Measurements from ENCODE around the gene DUSP22.

Gene DUSP22

GRCh38 chr6:340186-340955 lies 48.1 kb downstream of the DUSP22 start:
- no peak for DNase-seq (ENCODE audit: low spot score)

GRCh38 chr6:340991-341827 lies 48.9 kb downstream of the DUSP22 start:
- DNase-seq (ENCODE audit: low spot score): no peak

DNA sequence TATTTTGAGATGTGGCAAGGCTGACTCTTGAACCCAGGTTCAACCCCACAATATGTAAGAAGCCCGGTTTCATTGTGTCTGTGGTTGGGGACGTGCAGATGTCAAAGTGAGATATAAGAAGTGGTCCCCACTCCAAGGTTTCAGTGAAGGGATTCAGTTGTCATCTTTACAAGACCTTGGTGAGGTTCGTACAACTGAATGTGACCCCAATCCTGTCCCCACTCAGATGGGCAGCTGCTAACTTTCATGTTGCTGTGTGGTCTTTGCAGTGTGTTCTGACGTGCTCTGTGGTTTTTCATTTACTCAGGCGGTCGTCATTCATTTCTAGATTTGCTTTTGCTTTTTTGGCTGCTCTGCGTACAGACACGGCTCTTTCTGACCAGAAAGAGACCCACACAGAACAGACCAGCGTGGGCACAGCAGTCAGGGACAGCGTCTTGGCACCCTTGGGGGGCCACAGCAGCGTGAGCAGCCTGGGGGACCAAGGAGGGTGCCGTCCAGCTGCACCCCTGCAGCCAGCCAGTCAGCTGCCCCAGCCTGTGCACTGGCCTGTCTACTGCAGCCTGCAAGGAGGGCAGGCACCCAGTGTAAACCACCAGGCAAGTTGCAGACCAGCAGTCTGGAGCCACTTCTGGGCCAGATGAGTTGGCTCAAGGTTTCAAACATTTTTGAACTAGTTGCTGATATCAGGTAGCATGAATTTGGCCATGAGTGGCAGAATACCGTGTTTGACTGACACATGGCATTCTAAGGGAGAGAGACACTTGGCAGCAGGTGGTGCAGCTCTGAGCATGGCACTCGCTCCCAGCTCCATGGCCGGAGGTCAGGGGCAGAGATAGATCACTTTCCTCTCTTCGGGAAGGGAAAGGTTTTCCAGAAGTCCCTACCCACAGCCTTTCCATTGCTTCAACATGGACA lies 49.9 kb downstream of the DUSP22 start:
- no peak for DNase-seq (ENCODE audit: low spot score)

- no peak for DNase-seq (ENCODE audit: low spot score)
These were observed 50.5 kb downstream of the DUSP22 start for GRCh38 chr6:342832-343179.

GRCh38 chr6:343226-343935 lies 51.1 kb downstream of the DUSP22 start:
- DNase-seq (ENCODE audit: low spot score): no peak

DNA sequence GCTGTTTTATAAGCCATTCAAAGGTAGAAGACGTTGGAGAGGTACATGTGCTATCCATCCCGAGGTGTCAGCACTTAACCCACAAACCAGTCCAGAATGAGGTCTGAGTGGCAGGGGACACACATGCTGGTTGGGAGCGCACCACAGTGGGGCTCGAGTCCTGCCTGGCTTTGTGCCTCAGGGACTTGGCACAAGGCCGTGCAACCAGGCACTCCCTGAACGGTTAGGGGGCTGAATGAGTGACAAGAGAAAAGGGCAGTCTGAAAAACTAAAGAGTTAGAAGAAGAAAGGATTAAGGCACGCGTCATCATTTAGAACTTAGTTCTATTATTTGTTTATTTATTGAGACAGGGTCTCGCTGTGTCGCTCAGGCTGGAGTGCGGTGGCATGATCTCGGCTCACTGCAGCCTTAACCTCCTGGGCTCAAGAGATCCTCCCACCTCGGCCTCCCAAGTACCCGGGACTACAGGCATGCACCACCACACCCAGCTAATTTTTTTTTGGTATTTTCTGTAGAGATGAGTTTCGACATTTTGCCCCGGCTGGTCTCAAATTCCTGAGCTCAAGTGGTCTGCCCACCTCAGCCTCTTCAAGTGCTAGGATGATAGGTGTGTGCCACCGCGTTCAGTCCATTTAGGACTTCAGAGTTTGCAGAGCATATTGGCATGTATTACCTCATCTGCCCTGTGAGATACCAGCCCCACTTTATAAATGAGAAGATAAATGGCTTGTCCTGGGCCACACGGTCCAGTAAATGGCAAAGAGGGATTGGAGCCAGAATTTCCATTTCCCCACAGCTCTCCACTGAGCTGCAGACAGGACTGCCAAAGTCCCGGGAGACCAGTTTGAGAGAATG lies 51.9 kb downstream of the DUSP22 start:
- DNase-seq (ENCODE audit: low spot score): no peak

DNA sequence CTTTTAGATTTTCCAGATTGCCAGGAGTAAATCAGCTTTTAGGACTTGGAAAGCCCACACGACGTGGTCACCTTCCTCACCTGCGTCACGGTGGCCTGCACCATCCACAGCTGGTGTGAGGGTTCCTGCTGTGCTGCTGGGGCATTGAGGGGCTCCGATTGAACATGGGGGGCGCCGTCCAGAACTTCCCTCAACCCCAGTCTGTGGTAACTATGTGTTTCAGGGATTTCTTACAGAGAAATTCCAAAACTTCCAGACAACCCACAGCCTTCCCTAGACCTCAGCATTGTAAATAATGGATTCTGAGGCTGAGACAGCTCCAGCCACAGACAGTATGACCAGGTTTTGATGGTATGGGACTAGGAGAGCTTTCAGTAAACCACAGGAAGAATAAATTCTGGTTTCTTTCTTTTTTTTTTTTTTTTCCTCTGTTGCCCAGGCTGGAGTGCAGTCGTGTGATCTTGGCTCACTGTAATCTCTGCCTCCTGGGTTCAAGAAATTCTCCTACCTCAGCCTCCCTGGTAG lies 52.6 kb downstream of the DUSP22 start:
- no peak for DNase-seq (ENCODE audit: low spot score)

DNA sequence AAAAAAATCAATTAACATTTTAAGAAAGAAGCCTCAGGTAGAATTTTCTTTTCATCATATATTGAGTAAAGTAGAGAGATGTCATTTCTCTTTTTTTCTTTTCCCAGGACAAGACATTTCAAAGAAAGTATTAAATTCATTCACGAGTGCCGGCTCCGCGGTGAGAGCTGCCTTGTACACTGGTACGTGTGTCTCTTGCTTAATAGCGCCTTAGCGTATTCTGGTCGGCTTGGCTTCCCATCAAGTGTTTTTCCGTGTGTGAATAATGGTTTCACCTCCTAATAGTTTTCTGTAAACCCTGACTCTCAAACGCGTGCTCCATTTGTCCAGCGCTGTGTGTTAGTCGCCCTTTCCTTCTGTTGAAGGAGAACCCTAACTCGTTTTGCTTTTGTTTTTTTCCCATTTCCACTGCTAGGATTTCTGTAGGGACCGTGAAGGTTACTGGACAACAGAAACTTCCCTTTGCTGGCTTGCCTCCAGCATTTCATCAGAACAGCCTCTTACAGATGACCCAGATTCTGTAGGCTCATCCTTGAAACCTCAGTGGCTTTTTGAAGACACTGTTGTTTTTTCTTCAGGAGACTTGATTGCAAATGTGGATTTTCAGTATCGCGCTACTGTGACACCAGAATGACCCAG lies 53.6 kb downstream of the DUSP22 start:
- no peak for DNase-seq (ENCODE audit: low spot score)

- no peak for DNase-seq (ENCODE audit: low spot score)
These were observed 54.2 kb downstream of the DUSP22 start for GRCh38 chr6:346386-347030.

- DNase-seq (ENCODE audit: low spot score): no peak
These were observed 54.9 kb downstream of the DUSP22 start for GRCh38 chr6:347232-347631.

GRCh38 chr6:347951-348859 lies 55.9 kb downstream of the DUSP22 start:
- DNase-seq (ENCODE audit: low spot score): no peak

DNA sequence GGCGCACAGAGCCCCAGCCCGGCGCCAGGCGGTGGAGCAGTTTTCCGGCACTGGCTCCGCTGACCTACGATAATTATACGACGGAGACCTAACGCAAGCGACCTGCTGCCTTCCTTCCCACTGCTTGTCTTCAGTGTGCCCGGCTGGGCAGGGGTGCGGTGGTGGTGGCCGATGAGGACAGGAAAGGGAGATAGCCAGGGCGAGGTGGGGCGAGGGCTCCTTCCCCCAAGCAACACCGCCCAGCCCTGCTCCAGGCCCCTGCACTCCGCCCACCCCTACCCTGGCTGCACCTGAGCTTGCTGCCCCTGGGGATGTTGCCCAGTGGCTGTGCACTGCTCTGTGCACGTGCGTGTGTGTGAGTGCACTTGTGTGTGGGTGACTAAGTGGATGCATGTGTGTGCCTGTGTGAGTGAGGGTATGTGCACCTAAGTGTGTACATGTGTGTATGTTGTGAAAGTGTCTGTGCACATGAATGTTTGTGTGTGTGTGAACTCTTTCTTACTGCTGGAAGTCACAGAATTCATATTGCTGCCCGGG lies 56.6 kb downstream of the DUSP22 start:
- no peak for DNase-seq (ENCODE audit: low spot score)

GRCh38 chr6:349491-349921 lies 57.2 kb downstream of the DUSP22 start:
- DNase-seq (ENCODE audit: low spot score): no peak

- no peak for DNase-seq (ENCODE audit: low spot score)
These were observed 58.1 kb downstream of the DUSP22 start for GRCh38 chr6:350371-350770.

DNA sequence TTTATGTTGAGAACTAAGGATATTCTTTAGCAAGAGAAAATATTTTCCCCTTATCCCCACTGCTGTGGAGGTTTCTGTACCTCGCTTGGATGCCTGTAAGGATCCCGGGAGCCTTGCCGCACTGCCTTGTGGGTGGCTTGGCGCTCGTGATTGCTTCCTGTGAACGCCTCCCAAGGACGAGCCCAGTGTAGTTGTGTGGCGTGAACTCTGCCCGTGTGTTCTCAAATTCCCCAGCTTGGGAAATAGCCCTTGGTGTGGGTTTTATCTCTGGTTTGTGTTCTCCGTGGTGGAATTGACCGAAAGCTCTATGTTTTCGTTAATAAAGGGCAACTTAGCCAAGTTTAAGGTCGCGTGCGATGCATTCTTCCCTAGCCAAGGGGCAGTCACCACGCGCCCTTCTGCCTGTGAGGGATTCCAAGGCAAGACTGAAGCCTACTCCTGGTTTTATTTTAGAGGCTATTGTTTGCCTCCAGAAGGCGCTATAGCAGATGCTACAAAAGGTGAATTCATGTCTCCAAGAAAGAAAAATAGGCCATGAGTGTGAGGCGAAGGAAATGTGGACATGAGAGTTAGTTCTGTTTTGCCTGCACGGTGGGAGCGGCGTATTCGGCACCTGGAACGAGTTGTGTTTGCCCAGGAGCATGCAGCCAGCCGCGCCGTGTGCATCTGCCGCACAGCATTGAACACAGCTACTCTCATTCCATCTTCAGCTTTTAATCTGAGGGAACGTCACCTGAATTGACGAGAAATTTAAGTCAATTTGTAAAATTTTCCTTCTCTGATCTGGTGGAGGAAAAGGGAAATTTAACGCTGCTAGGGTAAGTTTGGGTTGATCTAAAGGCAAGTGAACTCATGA lies 59.0 kb downstream of the DUSP22 start:
- no peak for DNase-seq (ENCODE audit: low spot score)

GRCh38 chr6:351867-352289 lies 59.6 kb downstream of the DUSP22 start:
- no peak for DNase-seq (ENCODE audit: low spot score)

DNA sequence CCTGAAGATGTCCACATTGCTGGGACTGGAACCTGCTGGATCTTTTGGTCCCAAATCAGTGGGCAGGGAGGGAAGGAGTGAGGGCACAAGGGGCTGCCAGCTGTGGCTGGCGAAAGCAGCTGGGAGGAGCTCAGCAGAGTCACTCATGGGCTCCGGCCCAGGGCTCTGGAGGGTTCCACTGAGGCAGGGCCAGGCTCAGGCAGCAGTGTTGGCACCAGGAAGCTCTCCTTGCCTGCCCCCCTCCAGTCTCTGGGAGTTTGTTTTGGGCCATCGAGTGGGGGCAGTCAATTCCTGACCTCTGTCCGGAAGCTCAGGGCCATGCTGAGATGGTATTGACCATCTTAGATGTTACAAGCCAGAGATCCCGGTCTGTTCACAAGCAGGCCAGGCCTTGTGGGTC lies 60.2 kb downstream of the DUSP22 start:
- DNase-seq (ENCODE audit: low spot score): no peak

Measured in putamen (tissue), 1 donor.